GM18870 (cell line): ENCODE data around the gene TAMM41.
"Not testable (repeated sequence)": the region's sequence is repeated elsewhere in the genome, so short reads cannot be mapped to it uniquely, and the experiment has no call there.

Source experiments
- ATAC-seq: cut with Tn5 transposase; IDR thresholded peaks from one replicate; pipeline ENCODE4 v1.9.1; 2021; ENCODE audit warnings: moderate library complexity; ENCODE audit not compliant: unreplicated experiment

TAMM41 gene, protein sequence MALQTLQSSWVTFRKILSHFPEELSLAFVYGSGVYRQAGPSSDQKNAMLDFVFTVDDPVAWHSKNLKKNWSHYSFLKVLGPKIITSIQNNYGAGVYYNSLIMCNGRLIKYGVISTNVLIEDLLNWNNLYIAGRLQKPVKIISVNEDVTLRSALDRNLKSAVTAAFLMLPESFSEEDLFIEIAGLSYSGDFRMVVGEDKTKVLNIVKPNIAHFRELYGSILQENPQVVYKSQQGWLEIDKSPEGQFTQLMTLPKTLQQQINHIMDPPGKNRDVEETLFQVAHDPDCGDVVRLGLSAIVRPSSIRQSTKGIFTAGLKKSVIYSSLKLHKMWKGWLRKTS

DNA sequence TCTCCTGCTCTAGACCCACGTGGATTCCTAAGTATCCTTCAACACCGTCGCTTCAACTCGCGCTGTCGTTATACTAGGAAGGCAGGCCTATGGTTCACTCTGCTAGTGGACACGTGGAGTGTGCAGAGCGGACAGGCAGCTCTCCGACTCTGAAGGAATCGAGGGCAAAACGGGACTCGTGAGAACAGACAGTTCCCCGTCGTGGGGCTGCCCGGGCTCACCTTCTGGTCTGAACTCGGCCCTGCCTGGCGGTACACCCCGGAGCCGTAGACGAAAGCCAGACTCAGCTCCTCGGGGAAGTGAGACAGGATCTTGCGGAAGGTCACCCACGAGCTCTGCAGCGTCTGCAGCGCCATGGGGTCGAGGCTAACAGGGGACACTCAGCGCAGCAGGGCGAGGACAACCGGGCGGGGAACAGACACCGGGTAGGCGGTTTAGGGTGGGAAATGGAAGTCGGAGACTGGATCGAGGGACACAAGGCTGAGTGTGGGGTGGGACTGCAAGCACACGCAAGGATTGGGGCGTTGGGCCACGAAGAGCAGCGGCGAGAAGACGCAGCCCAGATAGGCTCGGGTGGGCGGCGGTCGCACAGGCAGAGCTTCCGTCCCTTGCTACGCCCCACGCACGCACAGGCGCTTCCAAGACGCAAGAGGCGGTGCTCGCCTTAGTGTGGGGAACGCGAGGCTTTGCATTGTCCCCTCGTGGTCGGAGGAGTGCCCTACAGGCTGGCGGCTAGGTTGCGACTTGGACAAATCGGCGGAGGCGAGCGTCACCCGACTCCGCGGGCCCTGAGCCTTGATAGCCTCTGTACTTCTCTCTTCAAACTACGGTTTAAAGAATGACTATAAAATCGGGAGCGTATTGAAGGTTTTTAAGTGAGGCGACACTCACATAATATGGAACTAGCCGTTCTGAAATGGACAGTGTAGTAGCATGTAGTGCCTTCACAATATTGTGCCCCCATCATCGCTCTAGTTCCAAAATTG lies at the start of gene TAMM41:
TSS of gene TAMM41 (minus strand) at position 605 of the 986 bp plus-strand sequence. CDS start at position 356, 249 bp downstream.
- peak; percentile 99 for ATAC-seq

DNA sequence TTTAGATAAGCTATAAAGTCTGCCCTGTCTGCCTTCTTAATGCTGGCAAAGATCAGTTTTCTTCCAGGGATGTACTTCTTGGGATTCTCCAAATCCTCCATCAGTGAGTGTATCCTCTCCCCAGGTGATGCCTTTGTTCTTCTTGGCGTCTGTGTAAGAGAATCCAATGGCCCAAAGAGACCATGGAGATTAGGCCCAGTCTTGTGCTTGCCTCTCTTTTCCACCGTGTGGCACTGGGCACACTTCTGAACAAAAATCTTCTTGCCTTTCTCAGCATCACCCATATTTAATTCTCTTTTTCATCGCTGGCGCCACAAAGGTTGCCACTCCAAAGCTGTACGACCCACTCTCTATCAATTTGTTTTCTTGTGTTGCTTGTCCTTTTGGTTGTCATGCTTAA lies 32.2 kb upstream of the TAMM41 start:
- no peak for ATAC-seq

DNA sequence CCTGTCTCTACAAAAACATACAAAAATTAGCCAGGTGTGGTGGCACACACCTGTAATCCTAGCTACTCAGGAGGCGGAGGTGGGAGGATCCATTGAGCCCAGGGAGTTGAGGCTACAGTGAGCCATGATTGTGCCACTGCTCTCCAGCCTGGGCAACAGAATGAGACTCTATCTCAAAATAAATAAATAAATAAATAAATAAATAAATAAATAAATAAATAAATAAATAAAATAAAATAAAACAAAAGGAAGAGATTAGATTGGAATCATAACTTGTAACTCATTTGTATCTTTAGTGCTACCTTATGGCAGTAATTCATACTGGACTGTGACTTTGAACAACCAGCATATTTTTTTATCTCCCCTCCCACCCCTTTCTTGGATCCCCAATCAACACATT lies 28.0 kb upstream of the TAMM41 start:
- ATAC-seq = not testable (repeated sequence)

DNA sequence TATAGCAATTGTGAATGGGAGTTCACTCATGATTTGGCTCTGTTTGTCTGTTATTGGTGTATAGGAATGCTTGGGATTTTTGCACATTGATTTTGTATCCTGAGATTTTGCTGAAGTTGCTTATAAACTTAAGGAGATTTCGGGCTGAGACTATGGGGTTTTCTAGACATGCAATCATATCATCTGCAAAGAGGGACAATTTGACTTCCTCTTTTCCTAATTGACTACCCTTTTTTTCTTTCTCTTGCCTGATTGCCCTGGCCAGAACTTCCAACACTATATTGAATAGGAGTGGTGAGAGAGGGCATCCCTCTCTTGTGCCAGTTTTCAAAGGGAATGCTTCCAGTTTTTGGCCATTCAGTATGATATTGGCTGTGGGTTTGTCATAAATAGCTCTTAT lies 17.1 kb upstream of the TAMM41 start:
- not testable (repeated sequence) for ATAC-seq

DNA sequence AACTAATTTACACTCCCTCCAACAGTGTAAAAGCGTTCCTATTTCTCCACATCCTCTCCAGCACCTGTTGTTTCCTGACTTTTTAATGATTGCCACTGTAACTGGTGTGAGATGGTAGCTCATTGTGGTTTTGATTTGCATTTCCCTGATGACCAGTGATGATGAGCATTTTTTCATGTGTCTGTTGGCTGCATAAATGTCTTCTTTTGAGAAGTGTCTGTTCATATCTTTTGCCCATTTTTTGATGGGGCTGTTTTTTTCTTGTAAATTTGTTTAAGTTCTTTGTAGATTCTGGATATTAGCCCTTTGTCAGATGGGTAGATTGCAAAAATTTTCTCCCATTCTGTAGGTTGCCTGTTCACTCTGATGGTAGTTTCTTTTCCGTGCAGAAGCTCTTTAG lies 15.9 kb upstream of the TAMM41 start:
- not testable (repeated sequence) for ATAC-seq

DNA sequence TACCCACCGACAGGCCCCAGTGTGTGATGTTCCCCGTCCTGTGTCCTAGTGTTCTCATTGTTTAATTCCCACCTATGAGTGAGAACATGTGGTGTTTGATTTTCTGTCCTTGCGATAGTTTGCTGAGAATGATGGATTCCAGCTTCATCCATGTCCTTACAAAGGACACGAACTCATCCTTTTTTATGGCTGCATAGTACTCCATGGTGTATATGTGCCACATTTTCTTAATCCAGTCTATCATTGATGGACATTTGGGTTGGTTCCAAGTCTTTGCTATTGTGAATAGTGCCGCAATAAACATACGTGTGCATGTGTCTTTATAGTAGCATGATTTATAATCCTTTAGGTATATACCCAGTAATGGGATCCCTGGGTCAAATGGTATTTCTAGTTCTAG lies 15.5 kb upstream of the TAMM41 start:
- ATAC-seq = not testable (repeated sequence)

DNA sequence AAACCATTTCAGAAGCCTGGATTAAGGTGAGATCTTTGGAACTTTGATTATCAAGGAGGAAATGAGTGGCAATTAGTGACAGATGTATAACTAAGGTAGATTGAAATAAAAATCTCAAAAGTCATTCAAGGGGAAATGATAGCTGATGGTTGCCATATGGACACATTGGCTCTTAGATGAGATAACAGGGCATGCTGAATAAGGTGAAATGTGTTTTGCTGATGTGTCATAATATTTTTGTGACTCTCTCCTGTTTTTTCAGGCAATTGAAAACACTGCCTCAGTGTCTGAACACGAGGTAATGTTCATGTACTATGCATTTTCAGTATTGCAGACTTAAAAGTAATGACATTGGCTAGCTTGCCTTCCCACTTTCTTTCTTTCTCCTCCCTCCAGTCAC lies 13.5 kb upstream of the TAMM41 start:
- ATAC-seq = not testable (repeated sequence)

DNA sequence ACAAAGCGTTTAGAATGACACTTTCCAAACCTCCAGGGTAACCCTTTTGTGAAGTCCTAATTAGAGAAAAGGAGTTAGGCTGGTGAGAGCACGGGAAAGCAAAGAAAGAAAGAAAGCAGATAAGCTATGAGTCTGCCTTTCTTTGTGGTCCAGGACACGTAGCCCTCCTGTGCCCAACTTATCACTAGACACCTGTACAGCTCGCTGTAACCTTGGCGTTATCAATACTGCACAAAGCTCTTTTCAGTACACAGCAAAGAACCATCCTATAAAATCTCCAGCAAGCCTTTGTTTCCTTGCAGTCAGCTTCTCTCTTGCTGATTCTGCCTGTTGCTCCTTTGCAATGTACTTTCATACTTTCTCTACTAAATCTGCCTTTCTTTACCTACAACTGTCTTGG lies 6.8 kb upstream of the TAMM41 start:
- no peak for ATAC-seq

DNA sequence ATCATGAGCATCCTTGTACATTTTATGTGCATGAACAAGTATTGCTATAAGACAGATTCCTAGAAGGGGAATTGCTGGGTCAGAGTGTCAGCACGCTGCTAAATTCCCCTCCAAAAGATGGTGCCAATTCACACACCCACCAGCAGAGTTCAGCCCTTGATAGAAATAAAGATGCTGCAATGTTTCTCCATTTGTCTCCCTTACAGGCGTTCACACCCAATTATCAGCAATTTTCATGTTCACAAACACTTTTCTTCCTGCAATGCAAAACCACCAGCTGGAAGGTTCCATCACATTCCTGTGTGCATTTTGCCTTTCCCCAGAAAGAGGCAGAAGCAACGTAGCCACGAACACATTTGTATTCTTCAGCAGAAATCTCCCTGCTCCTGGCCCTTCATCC lies 3.3 kb upstream of the TAMM41 start:
- ATAC-seq = no peak

DNA sequence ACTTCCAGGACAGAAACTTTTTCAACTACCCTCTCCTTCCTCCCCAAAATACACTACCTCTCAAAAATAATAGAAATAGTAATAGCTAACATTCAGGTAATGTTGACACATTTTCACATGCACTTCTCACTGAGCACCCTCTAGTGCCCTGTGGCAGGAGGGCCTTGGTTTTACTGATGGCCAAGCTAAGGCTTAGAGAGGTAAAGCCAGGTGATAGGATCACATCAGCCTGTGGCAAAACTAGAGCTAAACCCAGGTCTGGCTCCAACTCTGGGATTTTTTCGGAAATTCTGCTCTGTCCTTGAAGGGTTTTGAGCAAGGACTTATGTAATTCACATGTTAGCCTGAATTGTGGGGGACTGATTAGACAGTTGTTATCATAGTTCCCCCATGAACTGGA lies 922 bp upstream of the TAMM41 start:
- no peak for ATAC-seq

DNA sequence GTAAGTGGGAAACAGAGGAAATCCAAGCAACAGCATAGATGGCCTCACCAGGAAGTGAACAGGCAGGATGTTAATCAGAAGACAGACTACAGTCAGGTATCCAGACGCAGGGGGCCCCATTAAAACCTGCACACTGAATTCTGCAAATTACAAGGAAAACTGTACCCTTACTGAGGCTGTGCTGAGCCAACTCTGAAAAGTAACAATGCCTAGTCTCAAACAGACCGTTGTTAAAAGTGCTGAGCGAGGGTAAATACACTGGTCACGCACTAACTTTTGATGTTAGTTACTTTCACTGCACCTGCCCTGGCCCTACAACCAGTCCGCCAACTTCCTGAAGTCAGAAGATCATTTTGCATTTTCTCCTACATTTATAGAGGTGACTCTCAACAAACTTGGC lies 1.0 kb downstream of the TAMM41 start:
- ATAC-seq = no peak

DNA sequence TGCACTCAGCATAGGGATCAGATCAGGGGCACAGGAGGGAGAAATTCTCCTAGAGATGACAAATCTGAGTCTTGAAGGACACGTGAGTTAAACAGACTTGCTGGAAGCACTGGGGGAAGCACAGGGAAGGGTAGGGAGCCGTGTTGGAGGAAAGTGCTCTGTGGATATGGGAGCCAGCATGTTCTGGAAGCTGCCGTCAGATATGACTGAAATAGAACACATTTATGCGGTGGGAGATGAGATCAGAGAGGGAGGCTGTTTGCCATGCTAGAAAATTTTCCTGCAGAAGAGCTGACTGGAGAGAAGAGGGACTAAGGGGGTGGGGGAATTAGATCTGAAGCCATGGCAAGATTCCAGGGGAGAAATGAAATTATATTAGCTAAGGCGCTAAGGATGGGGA lies 1.8 kb downstream of the TAMM41 start:
- ATAC-seq = no peak

DNA sequence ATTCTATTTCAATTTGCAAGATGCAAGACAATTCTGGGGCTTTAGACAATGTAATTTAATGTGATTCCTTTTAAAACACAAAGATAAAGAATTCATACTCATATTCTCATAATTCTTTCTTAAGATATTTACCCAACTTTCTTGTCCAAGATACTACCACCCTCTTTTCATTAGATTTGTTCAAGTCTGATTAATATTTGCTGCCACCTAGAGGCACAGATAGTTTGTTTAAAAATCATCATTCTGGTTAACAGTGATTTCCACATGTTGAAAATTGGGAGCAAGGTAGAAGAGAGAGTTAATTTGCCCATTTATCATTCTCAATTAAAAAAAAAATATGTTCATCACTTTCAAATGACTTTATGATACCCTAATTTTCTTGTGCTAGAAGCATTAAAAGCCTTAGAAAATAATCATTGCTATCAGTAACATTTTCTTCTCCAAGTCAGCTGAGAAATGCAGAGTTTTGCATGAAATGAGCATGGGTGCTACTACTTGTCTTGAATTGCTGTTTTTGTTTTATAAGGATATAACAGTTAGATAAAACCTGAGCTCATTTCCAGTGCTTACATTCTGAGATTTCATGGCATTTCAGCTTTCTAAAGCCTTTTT lies 11.6 kb downstream of the TAMM41 start:
- ATAC-seq = no peak

DNA sequence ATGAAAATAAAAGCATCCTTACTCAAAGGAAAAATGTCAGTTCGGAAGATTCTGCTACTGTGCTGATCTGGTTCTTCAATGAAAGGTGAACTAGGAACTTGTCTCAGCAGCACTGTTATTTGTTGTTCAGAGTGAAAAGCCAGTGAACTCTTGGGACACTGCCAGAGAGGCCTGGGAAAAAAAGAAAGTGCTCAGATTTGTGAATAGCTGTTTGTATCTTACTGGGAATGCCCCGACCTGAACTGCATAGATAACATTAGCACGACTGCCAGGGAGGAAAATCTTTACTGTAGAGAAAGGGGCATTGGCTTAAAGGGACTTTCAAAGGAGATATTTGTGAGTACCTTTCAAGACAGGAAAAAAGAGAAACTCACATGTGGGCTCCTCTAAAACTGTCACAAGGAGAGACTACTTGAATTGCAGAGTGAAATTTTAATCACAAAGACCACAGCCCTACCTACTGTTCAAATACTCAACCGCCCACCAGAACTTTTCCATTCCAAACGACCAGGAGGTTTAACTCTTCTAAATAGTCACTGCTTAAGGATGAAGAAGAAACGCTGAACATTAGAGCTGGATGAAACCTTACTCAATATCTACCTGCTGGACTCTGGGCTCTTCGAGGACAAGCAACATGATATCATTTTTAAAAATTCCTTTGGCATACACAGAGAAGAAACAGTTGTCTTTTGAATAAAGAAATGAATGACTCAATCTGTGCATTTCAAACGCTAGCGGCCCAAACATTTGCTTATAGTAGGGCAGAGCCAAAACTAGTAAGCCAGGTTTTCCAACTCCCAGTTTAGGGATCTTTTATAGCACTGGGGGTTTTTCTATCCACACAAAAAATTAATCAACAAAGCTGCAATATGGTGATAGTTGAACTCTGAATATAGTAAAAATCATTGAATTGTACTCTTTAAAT lies 13.4 kb downstream of the TAMM41 start:
- ATAC-seq = no peak

DNA sequence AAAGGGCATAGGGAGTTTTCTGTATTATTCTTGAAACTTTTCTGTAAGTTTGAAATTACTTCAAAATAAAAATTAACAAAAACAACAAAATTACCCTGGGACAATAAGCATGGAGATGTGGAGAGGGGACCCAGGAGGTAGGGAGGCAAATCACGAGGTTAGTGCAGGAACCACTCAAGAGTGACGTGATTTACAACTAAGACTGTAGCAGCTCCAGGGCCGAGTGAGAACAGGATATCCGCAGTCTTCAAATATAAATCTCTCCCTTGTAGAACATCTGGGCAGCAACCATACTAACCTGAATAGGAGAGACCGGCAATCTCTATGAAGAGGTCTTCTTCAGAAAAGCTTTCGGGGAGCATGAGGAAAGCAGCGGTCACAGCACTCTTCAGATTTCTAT lies 17.3 kb downstream of the TAMM41 start:
- ATAC-seq = no peak

DNA sequence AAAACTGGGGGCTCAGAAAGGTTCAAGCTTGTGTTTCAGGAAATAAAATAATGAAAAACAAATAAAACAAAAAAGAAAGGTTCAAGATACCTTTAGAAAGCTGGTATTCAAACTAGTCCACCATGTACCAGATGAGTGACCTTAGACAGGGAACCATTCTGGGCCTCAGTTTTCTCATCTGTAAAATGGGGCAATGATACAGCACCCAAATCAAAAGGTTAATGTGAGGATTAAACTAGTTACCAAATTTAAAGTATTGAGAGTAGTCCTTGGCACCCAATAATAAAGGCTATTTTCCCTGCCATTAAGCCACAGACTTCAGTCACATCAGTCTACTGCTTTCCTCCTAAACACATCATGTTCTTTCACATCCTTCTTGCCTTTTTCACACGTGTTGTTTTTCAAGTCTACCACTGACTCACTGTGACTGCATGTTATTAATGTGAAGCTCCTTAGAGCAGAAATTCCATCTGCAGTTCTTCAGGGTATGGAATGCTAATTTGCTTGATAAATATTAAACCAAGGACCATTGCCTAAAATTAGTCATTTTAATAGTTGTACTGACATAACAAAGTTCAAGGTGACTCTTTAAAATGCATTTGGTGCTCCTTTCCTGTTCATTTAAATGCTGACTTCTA lies 19.9 kb downstream of the TAMM41 start:
- ATAC-seq = no peak

DNA sequence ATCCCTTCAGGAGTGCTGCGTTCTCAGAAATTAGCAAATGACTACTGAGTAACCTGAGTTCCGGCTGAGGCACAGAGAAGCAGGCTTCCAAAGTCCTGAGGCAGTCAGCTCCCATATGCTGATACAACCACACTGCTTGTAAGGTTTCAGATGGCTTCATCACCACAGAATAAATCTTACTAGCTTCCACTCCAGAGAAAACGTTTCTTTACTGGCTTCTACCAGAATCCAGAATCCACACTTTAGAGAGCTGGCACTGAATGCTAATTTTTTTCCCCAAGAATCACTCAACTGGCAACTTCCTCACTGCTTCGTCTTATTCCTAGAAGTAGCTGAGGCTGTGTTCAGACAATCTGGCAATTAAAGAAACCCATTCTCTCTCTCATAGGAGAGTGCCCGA lies 21.4 kb downstream of the TAMM41 start:
- ATAC-seq = no peak

DNA sequence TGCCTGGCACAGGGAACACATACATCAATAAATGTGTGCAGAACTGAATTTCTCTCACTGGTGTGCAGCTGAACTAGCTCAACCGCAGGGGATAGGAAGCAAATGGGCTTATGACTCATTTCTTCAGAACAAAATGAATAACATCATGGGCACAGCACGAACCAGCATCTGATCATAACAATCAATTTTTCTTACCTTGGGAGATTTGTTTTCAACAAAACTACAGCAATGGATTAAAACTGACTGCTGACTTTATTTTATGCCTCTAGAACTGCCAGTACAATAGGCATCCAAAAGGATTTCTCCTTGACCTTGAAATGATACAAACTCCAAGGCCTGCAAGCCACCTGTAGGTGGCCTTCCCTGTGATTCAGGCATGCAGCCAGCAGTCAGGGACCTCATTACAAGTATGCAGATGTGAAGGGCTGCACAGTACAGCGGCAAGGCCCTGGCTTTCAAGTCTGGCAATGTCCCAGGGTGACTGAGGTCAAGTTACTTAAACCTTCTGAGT lies 26.1 kb downstream of the TAMM41 start:
- no peak for ATAC-seq

DNA sequence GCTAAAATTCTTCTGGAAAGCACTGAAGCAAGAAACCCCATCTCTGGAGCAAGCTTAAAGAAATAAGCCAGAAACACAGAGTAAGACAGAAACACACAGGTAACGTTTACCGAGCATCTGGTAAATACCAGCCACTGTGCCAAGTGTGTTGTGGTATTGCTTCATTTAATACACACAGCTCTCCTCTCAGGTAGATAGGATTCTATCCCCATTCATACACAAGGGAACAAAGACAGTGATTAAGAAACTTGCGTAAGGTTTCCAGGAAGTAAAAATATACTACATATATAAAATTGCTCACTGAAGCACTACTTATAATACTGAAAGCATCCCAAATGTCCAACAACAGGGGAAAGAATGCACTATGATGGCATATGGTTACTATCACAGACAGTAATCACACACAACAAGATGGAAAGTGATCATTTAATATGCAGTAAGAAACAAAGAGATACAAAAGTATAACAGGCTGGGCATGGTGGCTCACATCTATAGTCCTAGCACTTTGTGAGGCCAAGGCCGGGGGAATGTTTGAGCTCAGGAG lies 27.5 kb downstream of the TAMM41 start:
- no peak for ATAC-seq
